AG04449 (cell line): ENCODE data around the gene JMJD6.
"Not testable (repeated sequence)": the region's sequence is repeated elsewhere in the genome, so short reads cannot be mapped to it uniquely, and the experiment has no call there.

Experiments used
- CTCF ChIA-PET: fragments of 350-600 bp; formaldehyde crosslinking; extraction: SDS; loops from one replicate; lab custom pipeline; 2021; ENCODE audit warnings: antibody characterized with exemption; lab: Yijun Ruan, JAX
- POLR2A ChIA-PET: fragments of 400-600, 350-600 bp; formaldehyde crosslinking; extraction: SDS; loops from one replicate; lab custom pipeline; 2020; ENCODE audit warnings: antibody characterized with exemption, inconsistent platforms; lab: Yijun Ruan, JAX
- DNase-seq: peaks from one replicate; pipeline ENCODE4 v3.0.0-alpha.2; 2010; ENCODE audit warnings: low read depth, low spot score
- H3K4me3 ChIP-seq: 2 replicates; pipeline ENCODE4 v1.5.1; 2011; ENCODE audit warnings: low read depth, mild to moderate bottlenecking, control low read depth, low read length
- TF ChIP-seq, protein P1 (sequence below): IDR thresholded peaks from one replicate; pipeline ENCODE4 v1.5.1; 2011; ENCODE audit warnings: mild to moderate bottlenecking, moderate library complexity, low read length, control low read depth, inconsistent platforms; ENCODE audit not compliant: insufficient read depth; ENCODE audit errors: missing control alignments

JMJD6 gene

DNA sequence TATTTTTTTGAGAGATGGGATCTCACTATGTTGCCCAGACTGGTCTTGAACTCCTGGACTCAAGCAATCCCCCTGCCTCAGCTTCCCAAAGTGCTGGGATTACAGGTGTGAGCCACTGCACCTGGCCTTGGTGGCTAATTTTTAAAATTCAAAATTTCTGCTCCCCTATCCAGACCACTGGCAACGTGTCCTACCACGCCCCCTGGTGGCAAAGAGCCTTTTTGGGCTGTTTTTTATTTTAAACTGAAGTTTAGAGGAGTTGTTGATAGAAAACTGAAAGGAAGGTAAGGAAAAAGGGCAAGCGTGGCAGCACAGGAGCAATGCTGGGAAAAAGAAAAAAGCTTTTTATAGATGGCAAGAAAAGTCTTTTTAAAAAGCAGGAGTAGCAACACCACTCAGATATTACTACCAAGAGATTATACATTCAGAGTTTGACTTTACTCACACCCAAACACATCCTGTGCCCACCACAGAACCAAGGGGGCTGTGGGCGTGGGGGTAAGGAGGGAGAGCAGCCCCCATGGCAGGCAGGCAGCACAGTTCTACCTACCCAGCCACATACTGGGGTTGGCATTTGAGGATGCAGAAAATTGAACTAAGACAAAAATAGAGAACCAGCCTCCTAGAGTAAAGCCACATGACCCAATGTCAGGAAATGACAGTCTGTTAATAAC, 11.4 kb downstream of the JMJD6 start:
- TF ChIP-seq, protein P1, sequence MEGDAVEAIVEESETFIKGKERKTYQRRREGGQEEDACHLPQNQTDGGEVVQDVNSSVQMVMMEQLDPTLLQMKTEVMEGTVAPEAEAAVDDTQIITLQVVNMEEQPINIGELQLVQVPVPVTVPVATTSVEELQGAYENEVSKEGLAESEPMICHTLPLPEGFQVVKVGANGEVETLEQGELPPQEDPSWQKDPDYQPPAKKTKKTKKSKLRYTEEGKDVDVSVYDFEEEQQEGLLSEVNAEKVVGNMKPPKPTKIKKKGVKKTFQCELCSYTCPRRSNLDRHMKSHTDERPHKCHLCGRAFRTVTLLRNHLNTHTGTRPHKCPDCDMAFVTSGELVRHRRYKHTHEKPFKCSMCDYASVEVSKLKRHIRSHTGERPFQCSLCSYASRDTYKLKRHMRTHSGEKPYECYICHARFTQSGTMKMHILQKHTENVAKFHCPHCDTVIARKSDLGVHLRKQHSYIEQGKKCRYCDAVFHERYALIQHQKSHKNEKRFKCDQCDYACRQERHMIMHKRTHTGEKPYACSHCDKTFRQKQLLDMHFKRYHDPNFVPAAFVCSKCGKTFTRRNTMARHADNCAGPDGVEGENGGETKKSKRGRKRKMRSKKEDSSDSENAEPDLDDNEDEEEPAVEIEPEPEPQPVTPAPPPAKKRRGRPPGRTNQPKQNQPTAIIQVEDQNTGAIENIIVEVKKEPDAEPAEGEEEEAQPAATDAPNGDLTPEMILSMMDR = peak; percentile 61
- ChIA-PET CTCF (interaction anchor here (0.8 to 6.9 kb wide), 29 partner anchors 8 to 352 kb away, joined by 3 to 74 read pairs (median 5); partner anchors contain the start of genes JMJD6, METTL23 and MFSD11), POLR2A (no interaction called here)
- no peak overlapping the region for H3K4me3 ChIP-seq
- DNase-seq = no peak

DNA sequence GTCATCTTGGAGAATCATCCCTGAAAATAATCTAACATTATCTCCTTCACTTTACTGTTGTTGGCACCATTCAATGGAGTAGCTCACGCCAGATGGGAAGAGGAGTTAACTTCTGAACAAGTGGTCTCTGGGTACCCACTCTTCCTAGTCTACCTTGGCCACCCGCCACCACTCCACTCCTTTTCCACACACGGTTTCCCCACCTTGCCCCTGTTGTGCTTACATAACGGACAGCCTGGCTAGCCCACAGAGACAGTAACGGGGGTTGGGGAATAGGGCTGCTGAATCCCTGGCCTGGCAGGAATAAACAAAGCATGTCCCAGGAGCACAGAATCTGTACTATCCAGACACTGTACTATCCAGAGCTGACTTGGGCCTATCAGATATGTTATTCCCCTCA, 12.1 kb downstream of the JMJD6 start:
- ChIA-PET CTCF (interaction anchor here (0.7 to 6.9 kb wide), 30 partner anchors 8 to 352 kb away, joined by 3 to 74 read pairs (median 5); partner anchors contain the start of genes JMJD6, METTL23 and MFSD11), POLR2A (no interaction called here)
- no peak for DNase-seq
- TF ChIP-seq, protein P1 = no peak
- no peak overlapping the region for H3K4me3 ChIP-seq

DNA sequence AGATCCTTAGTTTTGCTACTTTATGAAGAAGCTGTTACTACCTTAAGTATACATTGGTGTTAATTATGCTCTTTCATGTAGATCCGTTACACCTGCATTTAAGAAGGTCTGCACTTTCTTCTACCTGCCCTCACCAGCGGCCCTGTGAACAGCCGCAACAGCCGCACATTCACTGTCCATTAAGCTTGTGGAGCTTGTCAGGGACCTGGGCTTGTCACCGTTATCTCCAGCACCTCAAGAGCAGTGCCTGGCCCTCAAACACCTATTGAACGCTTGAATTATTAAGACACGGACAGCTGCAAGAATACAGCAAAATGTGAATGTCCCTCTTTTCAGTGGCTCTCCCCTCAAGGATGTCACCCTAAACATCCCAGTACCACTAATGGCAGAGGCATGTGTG, 12.6 kb downstream of the JMJD6 start:
- CTCF ChIA-PET = interaction anchor here (0.6 to 6.9 kb wide), 24 partner anchors 11 to 255 kb away, joined by 3 to 74 read pairs (median 6); partner anchors contain the start of genes JMJD6, METTL23 and MFSD11
- DNase-seq = no peak
- TF ChIP-seq, protein P1 = no peak
- H3K4me3 ChIP-seq = no peak overlapping the region
- POLR2A ChIA-PET = interaction anchor here (1.0 kb wide), 1 partner anchor 42 kb away, joined by 3 read pairs; no protein-coding TSS in a partner anchor

DNA sequence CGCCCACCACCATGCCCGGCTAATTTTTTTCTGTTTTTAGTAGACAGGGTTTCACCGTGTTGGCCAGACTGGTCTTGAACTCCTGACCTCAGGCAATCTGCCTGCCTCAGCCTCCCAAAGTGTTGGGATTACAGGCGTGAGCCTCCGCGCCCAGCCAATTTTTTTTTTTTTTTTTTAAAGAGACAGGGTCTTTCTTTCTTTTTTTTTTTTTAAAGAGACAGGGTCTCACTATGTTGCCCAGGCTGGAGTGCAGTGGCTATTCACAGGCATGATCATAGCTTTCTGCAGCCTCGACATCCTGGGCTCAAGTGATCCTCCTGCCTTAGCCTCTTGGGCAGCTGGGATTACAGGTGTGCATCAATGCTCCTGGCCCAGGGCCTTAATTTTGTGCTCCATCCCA, 14.1 kb downstream of the JMJD6 start:
- not testable (repeated sequence) for DNase-seq, H3K4me3 ChIP-seq
- ChIA-PET CTCF (interaction anchor here (1.2 to 6.9 kb wide), 5 partner anchors 15 to 206 kb away, joined by 3 to 41 read pairs (median 4); no protein-coding TSS in a partner anchor), POLR2A (interaction anchor here (0.6 to 1.6 kb wide), 3 partner anchors 22 to 154 kb away, joined by 3 to 5 read pairs (median 3); no protein-coding TSS in a partner anchor)

DNA sequence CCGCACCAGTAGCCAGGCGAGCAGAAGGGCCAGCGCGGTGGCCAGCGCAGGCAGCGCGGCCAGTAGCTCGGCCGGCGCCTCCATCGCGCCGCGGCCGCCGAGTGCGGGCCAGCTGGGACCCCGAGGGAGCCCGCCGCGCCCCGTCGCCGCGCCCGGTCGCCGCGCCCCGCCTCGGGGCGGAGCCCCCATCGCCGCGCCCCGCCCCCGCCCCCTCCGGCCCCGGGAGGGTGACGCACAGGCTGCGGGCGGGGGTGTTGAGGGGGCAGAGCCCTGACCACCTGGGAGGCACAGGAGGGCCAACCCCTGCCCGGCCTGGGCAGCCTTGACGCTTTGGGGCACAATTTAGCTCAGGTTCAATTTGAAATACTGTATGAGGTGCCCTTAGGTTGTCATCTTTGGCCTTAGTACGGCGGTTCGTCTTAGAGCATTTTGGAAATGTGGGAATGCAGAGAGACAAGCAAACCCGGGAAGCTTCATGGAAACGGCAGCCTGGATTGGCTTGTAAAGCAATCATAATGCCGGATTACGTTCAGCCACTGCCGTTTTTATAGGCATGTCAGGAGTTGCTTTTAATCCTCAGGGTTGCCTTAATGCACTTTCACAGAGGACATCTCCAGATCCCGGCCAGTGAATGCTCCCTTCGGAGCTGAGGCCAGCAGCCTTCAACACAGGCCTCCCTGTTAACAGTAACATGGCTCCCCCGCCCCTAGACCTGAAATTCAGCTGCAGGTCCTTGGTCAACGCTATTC, 15.4 kb downstream of the JMJD6 start, which contains the start of gene MXRA7:
TSS of gene MXRA7 (minus strand) at position 103 of the 749 bp plus-strand sequence. CDS start at position 84, 19 bp downstream.
- H3K4me3 ChIP-seq = peak within 1 kb of the TSS; percentile 92
- TF ChIP-seq, protein P1 = no peak
- POLR2A ChIA-PET = interaction anchor here (1.3 to 1.6 kb wide), 2 partner anchors 26 to 153 kb away, joined by 3 to 5 read pairs; partner anchors contain the start of gene SRSF2
- no peak for DNase-seq
- CTCF ChIA-PET = interaction anchor here (0.6 to 1.5 kb wide), 7 partner anchors 17 to 431 kb away, joined by 3 to 6 read pairs (median 3); no protein-coding TSS in a partner anchor

DNA sequence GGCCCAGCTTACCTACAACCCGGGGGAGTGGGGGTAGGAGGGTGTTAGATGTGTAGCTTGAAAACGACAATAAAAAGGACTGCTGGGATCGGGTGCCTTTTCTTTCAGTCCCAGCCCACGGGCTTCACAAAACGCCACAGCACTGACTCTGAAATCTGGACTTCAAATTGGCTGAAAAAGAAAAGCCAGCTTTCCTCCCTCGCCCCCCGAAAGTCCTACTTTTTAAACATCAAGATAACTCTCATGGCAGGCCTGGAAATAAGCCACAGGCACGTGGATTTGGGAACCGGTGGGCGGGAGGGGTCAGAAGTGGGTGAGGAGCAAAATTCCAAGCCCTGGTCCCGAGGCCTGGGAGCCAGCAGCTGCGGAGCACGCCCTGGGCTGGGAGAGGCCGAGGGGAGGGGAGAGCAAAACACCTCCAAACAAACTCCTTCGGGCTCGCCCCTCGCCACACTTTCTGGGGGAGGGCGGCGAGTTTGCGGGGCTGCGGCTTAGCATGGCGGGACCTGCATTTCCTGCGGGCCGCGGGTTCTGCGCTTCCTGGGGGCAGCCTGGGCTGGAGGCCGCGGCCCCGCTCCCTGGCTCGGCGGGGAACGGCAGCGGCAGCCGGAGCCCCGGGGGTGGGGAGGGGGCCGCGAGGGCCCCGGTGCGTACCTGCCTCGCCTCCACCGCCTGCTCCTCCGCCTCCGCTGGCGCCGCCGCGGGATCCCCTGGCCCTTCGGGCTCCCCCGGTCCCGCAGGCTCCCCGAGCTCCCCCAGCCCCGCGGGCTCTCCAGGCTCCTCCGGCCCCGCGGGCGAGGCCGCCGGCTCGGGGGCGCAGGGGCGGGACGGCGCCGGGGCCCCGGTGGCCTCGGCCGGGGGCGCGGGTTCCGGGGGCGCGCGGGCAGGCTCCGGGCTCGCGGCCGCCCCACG, 16.2 kb downstream of the JMJD6 start:
- ChIA-PET CTCF (interaction anchor here (1.0 to 3.7 kb wide), 10 partner anchors 8 to 180 kb away, joined by 3 to 20 read pairs (median 6); no protein-coding TSS in a partner anchor), POLR2A (interaction anchor here (0.8 to 1.4 kb wide), 9 partner anchors 9 to 86 kb away, joined by 3 to 8 read pairs (median 3); partner anchors contain the start of genes JMJD6, METTL23, MFSD11 and SRSF2)
- DNase-seq = not testable (repeated sequence)
- peak overlapping the region; percentile 92 for H3K4me3 ChIP-seq
